ENCODE data around the gene CREM. TPM values are rescaled to one million over a fixed set of nuclear protein-coding genes. Genes with fewer than 3 reads are reported as not detected.

Gene CREM
- total and polyA plus RNA-seq, 2 donors from 2014 or later, result 41.3 to 43.9 TPM

- no peak for TF ChIP-seq CTCF (IDR thresholded peaks at IDR 0.05; ENCODE audit: borderline replicate concordance, extremely low read depth, insufficient read depth)
- intact Hi-C loops (cut with DNase I), result loop anchor here (5.0 kb wide), 1 partner anchor 98 kb away; no protein-coding TSS in a partner anchor
- H3K27ac ChIP-seq (ENCODE audit: low read depth in 2 of 2, low read length in 2 of 2), result no peak overlapping the region
- FAIRE-seq, result no peak
- H3K9me3 ChIP-seq (ENCODE audit: control insufficient read depth in 2 of 3, insufficient read depth in 1 of 3, low read length in 3 of 3), result no peaks in the 10 kb centered on the region
- DNase-seq, result no peak
- no peaks in the 10 kb centered on the region for H3K36me3 ChIP-seq (ENCODE audit: control insufficient read depth in 2 of 3, insufficient read depth in 3 of 3, low read length in 3 of 3)
- no peak overlapping the region for H3K9ac ChIP-seq (ENCODE audit: low read length in 3 of 3)
- H3K27me3 ChIP-seq (ENCODE audit: control insufficient read depth, insufficient read depth, low read length), result no peaks in the 10 kb centered on the region
- H3K4me3 ChIP-seq (ENCODE audit: low read length in 3 of 3), result no peak overlapping the region
- H3K4me1 ChIP-seq (ENCODE audit: control insufficient read depth in 2 of 3, insufficient read depth in 2 of 3, low read depth in 1 of 3, low read length in 3 of 3), result peaks cover 0 to 7% (median 3%) of the 10 kb centered on the region in 3 donors
These were observed 93.5 kb downstream of the CREM start for GRCh38 chr10:35219891-35220890.

GRCh38 chr10:35223016-35223415, 96.4 kb downstream of the CREM start:
- Histone ChIP-seq H3K27ac (ENCODE audit: low read depth in 2 of 2, low read length in 2 of 2) (no peak overlapping the region), H3K4me1 (ENCODE audit: control insufficient read depth in 2 of 3, insufficient read depth in 2 of 3, low read depth in 1 of 3, low read length in 3 of 3) (peaks cover 0 to 3% (median 2%) of the 10 kb centered on the region in 3 donors), H3K9me3 (ENCODE audit: control insufficient read depth in 2 of 3, insufficient read depth in 1 of 3, low read length in 3 of 3) (no peaks in the 10 kb centered on the region), H3K9ac (ENCODE audit: low read length in 3 of 3) (no peak overlapping the region), H3K27me3 (ENCODE audit: control insufficient read depth, insufficient read depth, low read length) (no peaks in the 10 kb centered on the region), H3K36me3 (ENCODE audit: control insufficient read depth in 2 of 3, insufficient read depth in 3 of 3, low read length in 3 of 3) (no peaks in the 10 kb centered on the region), H3K4me3 (ENCODE audit: low read length in 3 of 3) (no peak overlapping the region)
- DNase-seq (no peak), FAIRE-seq (no peak)
- TF ChIP-seq CTCF (IDR thresholded peaks at IDR 0.05; ENCODE audit: borderline replicate concordance, extremely low read depth, insufficient read depth), result no peak
- intact Hi-C loops (cut with DNase I), result no loop called here

- no peaks in the 10 kb centered on the region for H3K4me1 ChIP-seq (ENCODE audit: control insufficient read depth in 2 of 3, insufficient read depth in 2 of 3, low read depth in 1 of 3, low read length in 3 of 3)
- FAIRE-seq, result no peak
- H3K9me3 ChIP-seq (ENCODE audit: control insufficient read depth in 2 of 3, insufficient read depth in 1 of 3, low read length in 3 of 3), result no peaks in the 10 kb centered on the region
- no peaks in the 10 kb centered on the region for H3K27me3 ChIP-seq (ENCODE audit: control insufficient read depth, insufficient read depth, low read length)
- no peak overlapping the region for H3K27ac ChIP-seq (ENCODE audit: low read depth in 2 of 2, low read length in 2 of 2)
- intact Hi-C loops (cut with DNase I), result no loop called here
- no peak for TF ChIP-seq CTCF (IDR thresholded peaks at IDR 0.05; ENCODE audit: borderline replicate concordance, extremely low read depth, insufficient read depth)
- H3K4me3 ChIP-seq (ENCODE audit: low read length in 3 of 3), result no peak overlapping the region
- no peak overlapping the region for H3K9ac ChIP-seq (ENCODE audit: low read length in 3 of 3)
- no peaks in the 10 kb centered on the region for H3K36me3 ChIP-seq (ENCODE audit: control insufficient read depth in 2 of 3, insufficient read depth in 3 of 3, low read length in 3 of 3)
- no peak for DNase-seq
These were observed 97.5 kb downstream of the CREM start for GRCh38 chr10:35224045-35224740.
